Endothelial cell of umbilical vein (primary cell): ENCODE data around the gene FOXJ2.

Source experiments
- CTCF ChIP-seq, 2 donors: IDR thresholded peaks; 1 replicate in 1 of 2; 2 replicates in 1 of 2; pipeline ENCODE4 v1.5.1; 2011; ENCODE audit warnings: low read length in 2 of 2, mild to moderate bottlenecking in 2 of 2, moderate library complexity in 2 of 2, control low read depth in 1 of 2, inconsistent platforms in 1 of 2, low read depth in 1 of 2; ENCODE audit not compliant: insufficient read depth in 1 of 2; ENCODE audit errors: extremely low read depth in 1 of 2
- EZH2 ChIP-seq: IDR thresholded peaks from 2 replicates; pipeline ENCODE4 v1.6.1; 2012; ENCODE audit warnings: borderline replicate concordance, low read depth, mild to moderate bottlenecking, moderate library complexity, low read length, inconsistent platforms; ENCODE audit not compliant: severe bottlenecking
- GATA2 ChIP-seq: IDR thresholded peaks from 2 replicates; pipeline ENCODE4 v1.7.0; 2011; ENCODE audit warnings: low read depth, mild to moderate bottlenecking, moderate library complexity, mixed read lengths, low read length; ENCODE audit not compliant: insufficient read length, insufficient read depth
- JUN ChIP-seq: IDR thresholded peaks from 2 replicates; pipeline ENCODE4 v1.6.1; 2011; ENCODE audit warnings: borderline replicate concordance, low read depth; ENCODE audit not compliant: insufficient read length, insufficient read depth
- MAX ChIP-seq: IDR thresholded peaks from 2 replicates; pipeline ENCODE4 v1.6.1; 2011; ENCODE audit not compliant: insufficient read depth, insufficient read length
- MYC ChIP-seq: IDR thresholded peaks from one replicate; pipeline ENCODE4 v1.6.1; 2011; ENCODE audit warnings: mild to moderate bottlenecking, low read depth, low read length
- POLR2A ChIP-seq: IDR thresholded peaks from 2 replicates; pipeline ENCODE4 v1.6.1; 2012; ENCODE audit warnings: low read depth, mild to moderate bottlenecking, control low read depth, low read length
- POLR2AphosphoS5 ChIP-seq: IDR thresholded peaks from 2 replicates; pipeline ENCODE4 v1.6.1; 2012; ENCODE audit warnings: low read depth, mild to moderate bottlenecking, control low read depth, low read length, moderate library complexity; ENCODE audit not compliant: insufficient read depth

GRCh38 chr12:8037947-8038346 lies 5.4 kb downstream of the FOXJ2 start:
- TF ChIP-seq CTCF (IDR thresholded peaks at IDR 0.05; ENCODE audit: extremely low read depth in 1 of 2, insufficient read depth in 1 of 2, low read depth in 1 of 2, low read length in 2 of 2) (no peak), EZH2 (no peak), GATA2 (no peak), MYC (no peak), POLR2A (no peak), POLR2AphosphoS5 (no peak), MAX (no peak), JUN (no peak)
